Kidney (tissue), 14 donors: Measurements from ENCODE around the gene EMC10. TPM values are rescaled to one million over a fixed set of nuclear protein-coding genes. Genes with fewer than 3 reads are reported as not detected.
A peak's percentile ranks its signal among the peaks of the same experiment; 100 is the strongest.

Experiments used
- DNase-seq, 5 donors: peaks; one replicate each; pipeline ENCODE4 v3.0.0-alpha.2; 2013 to 2020
- FAIRE-seq: peaks from 2 replicates; lab custom pipeline; 2012; peaks lifted over from hg19 to GRCh38; lab: Jason Lieb, UNC
- H3K27ac ChIP-seq, 2 donors: one replicate each; pipeline ENCODE4 v1.7.0; 2013; ENCODE audit warnings: low read depth in 2 of 2, low read length in 2 of 2, inconsistent platforms in 1 of 2
- H3K27me3 ChIP-seq: one replicate; pipeline ENCODE4 v1.7.1; 2013; ENCODE audit warnings: low read length, inconsistent platforms; ENCODE audit not compliant: control insufficient read depth, insufficient read depth
- H3K36me3 ChIP-seq, 3 donors: one replicate each; pipeline versions ENCODE4 v1.7.0 to v1.7.1; 2013; ENCODE audit warnings: low read length in 3 of 3, control low read depth in 1 of 3, inconsistent platforms in 1 of 3; ENCODE audit not compliant: insufficient read depth in 3 of 3, control insufficient read depth in 2 of 3
- H3K4me1 ChIP-seq, 3 donors: one replicate each; pipeline versions ENCODE4 v1.7.0 to v1.7.1; 2013; ENCODE audit warnings: low read length in 3 of 3, inconsistent platforms in 1 of 3, low read depth in 1 of 3; ENCODE audit not compliant: control insufficient read depth in 2 of 3, insufficient read depth in 2 of 3
- H3K4me3 ChIP-seq, 3 donors: one replicate each; pipeline versions ENCODE4 v1.7.0 to v1.8.1; 2013; ENCODE audit warnings: low read length in 3 of 3, control low read depth in 1 of 3, inconsistent platforms in 1 of 3
- H3K9ac ChIP-seq, 3 donors: one replicate each; pipeline versions ENCODE4 v1.7.0 to v1.7.1; 2013; ENCODE audit warnings: low read length in 3 of 3, control low read depth in 1 of 3, inconsistent platforms in 1 of 3
- H3K9me3 ChIP-seq, 3 donors: one replicate each; pipeline versions ENCODE4 v1.7.0 to v1.7.1; 2013; ENCODE audit warnings: low read length in 3 of 3, control low read depth in 1 of 3, inconsistent platforms in 1 of 3; ENCODE audit not compliant: control insufficient read depth in 2 of 3, insufficient read depth in 1 of 3
- CTCF ChIP-seq: IDR thresholded peaks from 3 replicates; pipeline ENCODE4 v1.5.1; 2012; ENCODE audit warnings: mild to moderate bottlenecking, moderate library complexity, borderline replicate concordance; ENCODE audit not compliant: insufficient read depth; ENCODE audit errors: extremely low read depth
- intact Hi-C: fragments of 100-400 bp; cut with DNase I; formaldehyde crosslinking; loops from one replicate; pipeline ENCODE4 v1.11.1; 2022
- polyA plus RNA-seq: library from polyadenylated mRNA; stranded (reverse); fragments of 350-450 nt; fragmentation: Illumina TruSeq; extraction: RNeasy Lipid Tissue Mini Kit (QIAGEN cat#74804); gene quantifications from one replicate; pipeline ENCODE4 v1.2.3, GENCODE V29; 2014; ENCODE audit warnings: low read depth, low replicate concordance; ENCODE audit not compliant: insufficient read depth
- total RNA-seq: library from RNA; stranded (reverse); fragmentation: NEBNext Ultra II Directional; extraction: Animal tissue kit (Norgen Biotek cat#: 25700); gene quantifications from one replicate; pipeline ENCODE4 v1.2.1, GENCODE V29; 2021
- donor health status: control.
- donor health status: control.
- donor health status: control.
- donor health status: control.
- donor health status: control.
- donor health status: DM: yes; HTN: yes; CAD: no.
- donor health status: Normal renal cell carcinoma (clear cell type).

Gene EMC10
- total and polyA plus RNA-seq, 2 donors from 2014 or later = 184 to 199 TPM

DNA sequence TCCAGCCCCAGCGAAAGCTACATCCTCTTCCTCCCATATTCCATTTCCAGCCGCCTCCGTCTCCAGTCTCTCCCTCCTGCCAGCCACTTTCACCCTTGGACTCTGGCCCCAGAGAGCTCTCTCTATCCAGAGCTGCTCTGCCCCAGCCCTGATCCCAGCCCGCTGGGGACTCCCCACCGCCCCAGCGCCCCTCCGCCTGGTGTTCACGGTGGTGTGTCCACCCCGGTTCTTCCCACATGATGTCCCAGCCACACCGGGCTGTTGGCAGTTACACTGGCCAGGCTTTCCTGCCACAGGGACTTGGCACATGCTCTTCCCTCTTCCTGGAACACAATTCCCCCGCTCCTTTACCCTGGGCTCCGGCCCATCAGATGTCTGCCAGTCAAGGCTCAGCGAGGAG is 11.3 kb upstream of the EMC10 start:
- H3K9ac ChIP-seq = no peak overlapping the region
- no peak for FAIRE-seq
- no peak overlapping the region for H3K4me3 ChIP-seq
- peaks cover 0 to 2% (median 0%) of the 10 kb centered on the region in 3 donors for H3K4me1 ChIP-seq
- intact Hi-C loops = loop anchor here (10.0 kb wide), 1 partner anchor 100 kb away; the partner anchor contains the start of gene NAPSA
- H3K9me3 ChIP-seq = no peaks in the 10 kb centered on the region
- H3K36me3 ChIP-seq = no peaks in the 10 kb centered on the region
- no peak overlapping the region for H3K27ac ChIP-seq
- H3K27me3 ChIP-seq = no peaks in the 10 kb centered on the region
- no peak for TF ChIP-seq CTCF
- DNase-seq = peak in 1 of 5 donors; percentile 57

DNA sequence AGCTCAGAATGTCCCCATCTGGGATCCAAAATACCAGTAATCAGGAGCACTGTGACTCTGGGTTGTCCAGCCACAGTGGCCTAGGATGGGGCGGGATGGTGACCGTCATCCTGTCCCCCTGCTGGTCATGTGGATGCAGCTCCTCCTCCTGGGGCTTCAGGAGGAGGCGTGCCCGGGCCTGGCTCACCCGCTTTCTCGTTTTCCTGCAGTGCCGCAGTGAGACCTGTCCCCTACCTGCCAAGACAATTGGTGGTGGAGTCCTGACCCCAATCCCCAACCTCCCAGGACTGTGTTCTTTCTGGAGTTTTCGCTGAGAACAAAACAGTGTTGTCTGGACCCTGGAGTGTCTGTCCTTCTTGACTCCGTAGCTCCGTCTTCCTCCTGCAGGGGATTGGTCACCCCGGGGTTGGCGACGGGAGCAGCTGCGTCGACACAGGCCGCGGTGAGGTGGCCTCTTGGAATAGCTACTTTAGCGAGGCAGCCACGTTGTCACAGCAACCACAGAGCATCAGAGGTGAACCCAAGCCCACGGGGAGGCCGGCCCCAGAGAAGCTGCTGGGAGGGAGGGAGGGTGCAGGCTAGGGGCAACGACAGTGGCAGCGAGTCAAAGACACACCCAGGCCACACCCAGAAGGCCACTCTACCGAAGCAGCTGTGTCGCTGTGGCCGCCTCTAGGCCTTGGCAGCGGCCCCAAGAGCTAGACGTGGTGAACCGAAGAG is 10.2 kb upstream of the EMC10 start:
- TF ChIP-seq CTCF = no peak
- H3K9ac ChIP-seq = no peak overlapping the region
- H3K4me3 ChIP-seq = no peak overlapping the region
- H3K4me1 ChIP-seq = peaks cover 0 to 2% (median 0%) of the 10 kb centered on the region in 3 donors
- no peak overlapping the region for H3K27ac ChIP-seq
- intact Hi-C loops = loop anchor here (10.0 kb wide), 1 partner anchor 101 kb away; the partner anchor contains the start of gene NAPSA
- no peaks in the 10 kb centered on the region for H3K9me3 ChIP-seq
- DNase-seq = peak; percentile 61 to 93 (median 69)
- FAIRE-seq = no peak
- no peaks in the 10 kb centered on the region for H3K27me3 ChIP-seq
- H3K36me3 ChIP-seq = no peaks in the 10 kb centered on the region

DNA sequence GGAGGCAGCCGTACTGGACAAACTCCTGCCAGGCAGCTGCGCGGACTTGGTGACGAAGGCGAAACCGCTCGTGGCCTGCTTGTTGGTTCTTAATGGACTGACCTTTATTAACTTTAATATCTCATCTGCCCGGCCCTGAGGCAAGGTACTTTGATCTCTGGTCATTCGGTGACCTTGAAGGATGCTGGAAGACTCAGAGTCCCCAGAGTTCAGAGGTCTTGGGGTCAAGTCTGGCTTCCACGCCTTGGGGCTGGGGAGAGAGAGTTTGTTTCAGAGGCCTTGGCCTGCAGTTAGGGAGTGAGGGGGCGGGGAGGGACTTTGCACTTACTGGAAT is 9.6 kb upstream of the EMC10 start:
- Histone ChIP-seq H3K4me1 (peaks cover 0 to 2% (median 0%) of the 10 kb centered on the region in 3 donors), H3K27me3 (no peaks in the 10 kb centered on the region), H3K9ac (no peak overlapping the region), H3K4me3 (no peak overlapping the region), H3K9me3 (no peaks in the 10 kb centered on the region), H3K36me3 (no peaks in the 10 kb centered on the region), H3K27ac (peak overlapping the region in 1 of 2 donors; percentile 53)
- no peak for FAIRE-seq
- intact Hi-C loops = loop anchor here (10.0 kb wide), 1 partner anchor 102 kb away; the partner anchor contains the start of gene NAPSA
- peak in 1 of 5 donors; percentile 63 for DNase-seq
- no peak for TF ChIP-seq CTCF
